HCT116 (cell line): Measurements from ENCODE around the gene SRPK2. TPM values are rescaled to one million over a fixed set of nuclear protein-coding genes. Genes with fewer than 3 reads are reported as not detected.

ENCODE experiments used
- ATAC-seq: fragments of 200-7000 bp; cut with Tn5 transposase; 2 replicates; pipeline ENCODE4 v1.9.1; 2020; ENCODE audit warnings: mild to moderate bottlenecking, moderate library complexity
- BruUV-seq: library from RNA; stranded (reverse); fragments of 400-500 nt; replicated peaks from 2 replicates; lab custom pipeline; 2021; lab: Mats Ljungman, UMichigan
- CTCF ChIA-PET: fragments of 300-600 bp; sonication (Branson Sonifier 250); formaldehyde crosslinking; loops from one replicate; lab custom pipeline; 2021; ENCODE audit warnings: antibody characterized with exemption; lab: Charles Lee
- POLR2A ChIA-PET: fragments of 300-600, 350-600 bp; sonication (Branson Sonifier 250); formaldehyde crosslinking; loops from one replicate; lab custom pipeline; 2021; ENCODE audit warnings: antibody characterized with exemption; lab: Charles Lee
- RAD21 ChIA-PET, 2 experiments: fragments of 300-600 bp; sonication (Branson Sonifier 250); formaldehyde crosslinking; loops; one replicate each; lab custom pipeline; 2023; ENCODE audit warnings: low total read pairs in 2 of 2; ENCODE audit not compliant: uncharacterized antibody in 2 of 2, unreplicated experiment in 2 of 2, low non-redundant PET in 1 of 2; lab: Charles Lee
- DNase-seq: peaks from one replicate; pipeline ENCODE4 v3.0.0-alpha.2; 2010; ENCODE audit warnings: low read depth, low spot score
- H2AFZ ChIP-seq: fragments of 200-600 bp; shearing (Covaris generic), sonication (generic); 2 replicates; pipeline ENCODE4 v1.6.1; 2017; ENCODE audit warnings: low read depth, mixed run types, mixed read lengths, antibody characterized with exemption, low read length; ENCODE audit not compliant: poor library complexity, severe bottlenecking
- H3K27ac ChIP-seq: 2 replicates; pipeline ENCODE4 v1.5.1; 2012; ENCODE audit warnings: low read depth, low read length
- H3K27me3 ChIP-seq: fragments of 200-600 bp; sonication (generic); 2 replicates; pipeline ENCODE4 v1.6.1; 2016; ENCODE audit warnings: mixed run types, low read length, mixed read lengths; ENCODE audit not compliant: insufficient read depth
- H3K36me3 ChIP-seq, 2 experiments: fragments of 200-500 bp in 1 of 2; fragments of 200-600 bp in 1 of 2; sonication (Bioruptor generic) in 1 of 2; sonication (generic) in 1 of 2; 2 replicates each; pipeline versions ENCODE4 v1.5.1 to v1.6.1; 2014 to 2016; ENCODE audit warnings: low read length in 2 of 2, inconsistent platforms in 1 of 2, mixed read lengths in 1 of 2, mixed run types in 1 of 2; ENCODE audit not compliant: insufficient read depth in 2 of 2, control insufficient read depth in 1 of 2
- H3K4me1 ChIP-seq, 2 experiments: fragments of 200-600 bp in 1 of 2; sonication (generic) in 1 of 2; 2 replicates each; pipeline versions ENCODE4 v1.5.1 to v1.6.1; 2012 to 2017; ENCODE audit warnings: low read length in 2 of 2, inconsistent platforms in 1 of 2, mild to moderate bottlenecking in 1 of 2, mixed read lengths in 1 of 2, mixed run types in 1 of 2, moderate library complexity in 1 of 2; ENCODE audit not compliant: insufficient read depth in 2 of 2, control insufficient read depth in 1 of 2
- H3K4me2 ChIP-seq: fragments of 200-600 bp; sonication (generic); 2 replicates; pipeline ENCODE4 v1.6.1; 2017; ENCODE audit warnings: mixed run types, low read length, mixed read lengths
- H3K4me3 ChIP-seq, 2 experiments: fragments of 200-600 bp in 1 of 2; sonication (generic) in 1 of 2; replicated peaks in 1 of 2; 2 replicates each; pipeline ENCODE4 v1.5.1; 2011 to 2016; ENCODE audit warnings: low read length in 2 of 2, control low read depth in 1 of 2, low read depth in 1 of 2, mild to moderate bottlenecking in 1 of 2, mixed read lengths in 1 of 2, mixed run types in 1 of 2
- H3K79me2 ChIP-seq: fragments of 200-600 bp; sonication (generic); 2 replicates; pipeline ENCODE4 v1.6.1; 2017; ENCODE audit warnings: mild to moderate bottlenecking, mixed run types, low read length, moderate library complexity, mixed read lengths; ENCODE audit not compliant: insufficient read depth
- H3K9ac ChIP-seq: fragments of 200-600 bp; sonication (generic); 2 replicates; pipeline ENCODE4 v1.6.1; 2016; ENCODE audit warnings: low read length, mixed read lengths
- H3K9me2 ChIP-seq: fragments of 200-600 bp; sonication (generic), shearing (Covaris generic); 2 replicates; pipeline ENCODE4 v1.6.1; 2017; ENCODE audit warnings: mixed run types, mild to moderate bottlenecking, moderate library complexity; ENCODE audit not compliant: insufficient read depth
- H3K9me3 ChIP-seq, 2 experiments: fragments of 200-500 bp in 1 of 2; fragments of 200-600 bp in 1 of 2; sonication (Bioruptor generic) in 1 of 2; sonication (generic) in 1 of 2; 2 replicates each; pipeline ENCODE4 v1.6.1; 2014 to 2017; ENCODE audit warnings: low read length in 2 of 2, mixed read lengths in 2 of 2, inconsistent platforms in 1 of 2, low read depth in 1 of 2, mild to moderate bottlenecking in 1 of 2, mixed run types in 1 of 2, moderate library complexity in 1 of 2; ENCODE audit not compliant: control insufficient read depth in 1 of 2, insufficient read depth in 1 of 2
- H4K20me1 ChIP-seq: fragments of 200-600 bp; sonication (generic), shearing (Covaris generic); 2 replicates; pipeline ENCODE4 v1.6.1; 2017; ENCODE audit warnings: mixed run types, mild to moderate bottlenecking, moderate library complexity; ENCODE audit not compliant: insufficient read depth
- CBX3 ChIP-seq: IDR thresholded peaks from 2 replicates; pipeline ENCODE4 v1.6.1; 2012; ENCODE audit warnings: low read depth
- EGR1 ChIP-seq: IDR thresholded peaks from 2 replicates; pipeline ENCODE4 v1.6.1; 2012; ENCODE audit warnings: low read depth
- ELF1 ChIP-seq: IDR thresholded peaks from 2 replicates; pipeline ENCODE4 v1.6.1; 2012; ENCODE audit warnings: low read depth, borderline replicate concordance
- JUND ChIP-seq: IDR thresholded peaks from 2 replicates; pipeline ENCODE4 v1.6.1; 2012
- POLR2A ChIP-seq: IDR thresholded peaks from 2 replicates; pipeline ENCODE4 v1.7.0; 2011; ENCODE audit warnings: borderline replicate concordance; ENCODE audit not compliant: insufficient read depth, insufficient read length; ENCODE audit errors: extremely low read depth
- POLR2AphosphoS5 ChIP-seq: IDR thresholded peaks from 2 replicates; pipeline ENCODE4 v1.6.1; 2011; ENCODE audit warnings: mild to moderate bottlenecking, low read depth, low read length, moderate library complexity
- SIN3A ChIP-seq: IDR thresholded peaks from 2 replicates; pipeline ENCODE4 v1.6.1; 2012; ENCODE audit warnings: low read depth
- TCF7L2 ChIP-seq: IDR thresholded peaks from 2 replicates; pipeline ENCODE4 v1.7.0; 2011; ENCODE audit warnings: borderline replicate concordance, inconsistent platforms; ENCODE audit not compliant: insufficient read depth, insufficient read length; ENCODE audit errors: extremely low read depth
- YY1 ChIP-seq: IDR thresholded peaks from 2 replicates; pipeline ENCODE4 v1.6.1; 2011; ENCODE audit warnings: low read length, low read depth, moderate library complexity, mild to moderate bottlenecking; ENCODE audit not compliant: insufficient replicate concordance; ENCODE audit errors: extremely low read depth
- ZFX ChIP-seq: fragments of 450-650 bp; IDR thresholded peaks from 2 replicates; pipeline ENCODE4 v1.6.1; 2017
- intact Hi-C: fragments of 100-400 bp; cut with micrococcal nuclease; formaldehyde crosslinking; loops from 2 replicates; pipeline ENCODE4 v1.10.0; 2022
- total RNA-seq: library from RNA; stranded (reverse); gene quantifications from one replicate; pipeline ENCODE4 v1.2.1, GENCODE V29; 2021; ENCODE audit not compliant: unreplicated experiment
- TF ChIP-seq, protein P1 (sequence below): IDR thresholded peaks from 2 replicates; pipeline ENCODE4 v1.6.1; 2012
- TF ChIP-seq, protein P2 (sequence below): IDR thresholded peaks from 2 replicates; pipeline ENCODE4 v1.6.1; 2012; ENCODE audit warnings: low read depth
- TF ChIP-seq, protein P3 (sequence below): IDR thresholded peaks from 2 replicates; pipeline ENCODE4 v1.6.1; 2011; ENCODE audit warnings: mild to moderate bottlenecking, low read length, moderate library complexity; ENCODE audit not compliant: insufficient replicate concordance; ENCODE audit errors: extremely low read depth
- TF ChIP-seq, protein P4 (sequence below), 3 experiments: fragments of 200-600 bp in 1 of 3; sonication (generic) in 1 of 3; IDR thresholded peaks in 2 of 3; conservative IDR thresholded peaks in 1 of 3; 2 replicates each; pipeline ENCODE4 v1.5.1; 2012 to 2017; ENCODE audit warnings: low read depth in 2 of 3, low read length in 2 of 3, antibody characterized with exemption in 1 of 3, borderline replicate concordance in 1 of 3, control low read depth in 1 of 3, mild to moderate bottlenecking in 1 of 3, mixed read lengths in 1 of 3, mixed run types in 1 of 3, moderate library complexity in 1 of 3; ENCODE audit not compliant: insufficient read depth in 1 of 3

SRPK2 gene
- total RNA-seq, 1 experiment from 2014 or later: 37.4 TPM

DNA sequence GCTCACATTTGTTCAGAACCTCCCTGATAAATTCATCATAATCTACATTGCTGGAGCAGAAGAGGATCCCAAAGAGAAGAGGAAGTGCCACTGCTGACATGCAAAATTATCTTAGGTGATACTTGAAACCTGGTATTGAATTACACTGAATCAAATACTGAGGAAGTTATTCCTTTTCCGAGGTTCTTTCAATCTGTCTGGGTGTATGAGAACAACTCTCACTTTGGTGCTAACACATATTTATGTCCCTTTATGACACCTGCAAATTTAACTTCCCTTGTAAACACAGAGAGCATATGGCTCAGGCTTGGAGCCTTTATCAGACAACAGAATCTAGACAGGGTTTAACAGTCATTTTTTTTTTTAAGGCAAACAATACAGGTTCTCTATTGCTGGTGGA is 131.4 kb downstream of the SRPK2 start:
- BruUV-seq: no TSS peak
- intact Hi-C loops: no loop called here
- H2AFZ ChIP-seq: no peak overlapping the region
- no peaks in the 10 kb centered on the region; the same call in 1 of the 2 replicates for H4K20me1 ChIP-seq
- POLR2A ChIA-PET: no interaction called here
- DNase-seq (no peak), ATAC-seq (no peak)
- CTCF ChIA-PET: no interaction called here
- peaks cover 15 to 18% of the 10 kb centered on the region in 2 experiments; a peak in 3 of 4 replicates for H3K4me1 ChIP-seq
- H3K27me3 ChIP-seq: no peaks in the 10 kb centered on the region
- TF ChIP-seq SIN3A (no peak), POLR2AphosphoS5 (no peak), TCF7L2 (no peak), ZFX (no peak), ELF1 (no peak), POLR2A (no peak), EGR1 (no peak), YY1 (no peak), JUND (no peak), CBX3 (no peak)
- TF ChIP-seq, protein P1, sequence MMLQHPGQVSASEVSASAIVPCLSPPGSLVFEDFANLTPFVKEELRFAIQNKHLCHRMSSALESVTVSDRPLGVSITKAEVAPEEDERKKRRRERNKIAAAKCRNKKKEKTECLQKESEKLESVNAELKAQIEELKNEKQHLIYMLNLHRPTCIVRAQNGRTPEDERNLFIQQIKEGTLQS: no peak
- TF ChIP-seq, protein P2, sequence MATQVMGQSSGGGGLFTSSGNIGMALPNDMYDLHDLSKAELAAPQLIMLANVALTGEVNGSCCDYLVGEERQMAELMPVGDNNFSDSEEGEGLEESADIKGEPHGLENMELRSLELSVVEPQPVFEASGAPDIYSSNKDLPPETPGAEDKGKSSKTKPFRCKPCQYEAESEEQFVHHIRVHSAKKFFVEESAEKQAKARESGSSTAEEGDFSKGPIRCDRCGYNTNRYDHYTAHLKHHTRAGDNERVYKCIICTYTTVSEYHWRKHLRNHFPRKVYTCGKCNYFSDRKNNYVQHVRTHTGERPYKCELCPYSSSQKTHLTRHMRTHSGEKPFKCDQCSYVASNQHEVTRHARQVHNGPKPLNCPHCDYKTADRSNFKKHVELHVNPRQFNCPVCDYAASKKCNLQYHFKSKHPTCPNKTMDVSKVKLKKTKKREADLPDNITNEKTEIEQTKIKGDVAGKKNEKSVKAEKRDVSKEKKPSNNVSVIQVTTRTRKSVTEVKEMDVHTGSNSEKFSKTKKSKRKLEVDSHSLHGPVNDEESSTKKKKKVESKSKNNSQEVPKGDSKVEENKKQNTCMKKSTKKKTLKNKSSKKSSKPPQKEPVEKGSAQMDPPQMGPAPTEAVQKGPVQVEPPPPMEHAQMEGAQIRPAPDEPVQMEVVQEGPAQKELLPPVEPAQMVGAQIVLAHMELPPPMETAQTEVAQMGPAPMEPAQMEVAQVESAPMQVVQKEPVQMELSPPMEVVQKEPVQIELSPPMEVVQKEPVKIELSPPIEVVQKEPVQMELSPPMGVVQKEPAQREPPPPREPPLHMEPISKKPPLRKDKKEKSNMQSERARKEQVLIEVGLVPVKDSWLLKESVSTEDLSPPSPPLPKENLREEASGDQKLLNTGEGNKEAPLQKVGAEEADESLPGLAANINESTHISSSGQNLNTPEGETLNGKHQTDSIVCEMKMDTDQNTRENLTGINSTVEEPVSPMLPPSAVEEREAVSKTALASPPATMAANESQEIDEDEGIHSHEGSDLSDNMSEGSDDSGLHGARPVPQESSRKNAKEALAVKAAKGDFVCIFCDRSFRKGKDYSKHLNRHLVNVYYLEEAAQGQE: no peak
- TF ChIP-seq, protein P3, sequence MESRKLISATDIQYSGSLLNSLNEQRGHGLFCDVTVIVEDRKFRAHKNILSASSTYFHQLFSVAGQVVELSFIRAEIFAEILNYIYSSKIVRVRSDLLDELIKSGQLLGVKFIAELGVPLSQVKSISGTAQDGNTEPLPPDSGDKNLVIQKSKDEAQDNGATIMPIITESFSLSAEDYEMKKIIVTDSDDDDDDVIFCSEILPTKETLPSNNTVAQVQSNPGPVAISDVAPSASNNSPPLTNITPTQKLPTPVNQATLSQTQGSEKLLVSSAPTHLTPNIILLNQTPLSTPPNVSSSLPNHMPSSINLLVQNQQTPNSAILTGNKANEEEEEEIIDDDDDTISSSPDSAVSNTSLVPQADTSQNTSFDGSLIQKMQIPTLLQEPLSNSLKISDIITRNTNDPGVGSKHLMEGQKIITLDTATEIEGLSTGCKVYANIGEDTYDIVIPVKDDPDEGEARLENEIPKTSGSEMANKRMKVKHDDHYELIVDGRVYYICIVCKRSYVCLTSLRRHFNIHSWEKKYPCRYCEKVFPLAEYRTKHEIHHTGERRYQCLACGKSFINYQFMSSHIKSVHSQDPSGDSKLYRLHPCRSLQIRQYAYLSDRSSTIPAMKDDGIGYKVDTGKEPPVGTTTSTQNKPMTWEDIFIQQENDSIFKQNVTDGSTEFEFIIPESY: no peak
- TF ChIP-seq, protein P4, sequence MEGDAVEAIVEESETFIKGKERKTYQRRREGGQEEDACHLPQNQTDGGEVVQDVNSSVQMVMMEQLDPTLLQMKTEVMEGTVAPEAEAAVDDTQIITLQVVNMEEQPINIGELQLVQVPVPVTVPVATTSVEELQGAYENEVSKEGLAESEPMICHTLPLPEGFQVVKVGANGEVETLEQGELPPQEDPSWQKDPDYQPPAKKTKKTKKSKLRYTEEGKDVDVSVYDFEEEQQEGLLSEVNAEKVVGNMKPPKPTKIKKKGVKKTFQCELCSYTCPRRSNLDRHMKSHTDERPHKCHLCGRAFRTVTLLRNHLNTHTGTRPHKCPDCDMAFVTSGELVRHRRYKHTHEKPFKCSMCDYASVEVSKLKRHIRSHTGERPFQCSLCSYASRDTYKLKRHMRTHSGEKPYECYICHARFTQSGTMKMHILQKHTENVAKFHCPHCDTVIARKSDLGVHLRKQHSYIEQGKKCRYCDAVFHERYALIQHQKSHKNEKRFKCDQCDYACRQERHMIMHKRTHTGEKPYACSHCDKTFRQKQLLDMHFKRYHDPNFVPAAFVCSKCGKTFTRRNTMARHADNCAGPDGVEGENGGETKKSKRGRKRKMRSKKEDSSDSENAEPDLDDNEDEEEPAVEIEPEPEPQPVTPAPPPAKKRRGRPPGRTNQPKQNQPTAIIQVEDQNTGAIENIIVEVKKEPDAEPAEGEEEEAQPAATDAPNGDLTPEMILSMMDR (IDR thresholded peaks at IDR 0.05 in 2 of 3, conservative IDR thresholded peaks at IDR 0.05 in 1 of 3; ENCODE audit: borderline replicate concordance in 1 of 3, insufficient read depth in 1 of 3, low read depth in 2 of 3, low read length in 2 of 3): no peak
- no peaks in the 10 kb centered on the region for H3K36me3 ChIP-seq
- no peak overlapping the region for H3K9ac ChIP-seq
- no peaks in the 10 kb centered on the region for H3K9me2 ChIP-seq
- H3K79me2 ChIP-seq: peaks cover 12% of the 10 kb centered on the region
- H3K4me3 ChIP-seq: no peak overlapping the region
- H3K27ac ChIP-seq: no peak overlapping the region
- no peaks in the 10 kb centered on the region for H3K9me3 ChIP-seq
- H3K4me2 ChIP-seq: no peak overlapping the region
- RAD21 ChIA-PET: no interaction called here
